K562 (cell line): Measurements from ENCODE around the gene PLA2G2E. TPM values are rescaled to one million over a fixed set of nuclear protein-coding genes. Genes with fewer than 3 reads are reported as not detected.

Experiments
- ATAC-seq: fragments of 200-7000 bp; cut with Tn5 transposase; 3 replicates; pipeline ENCODE4 v1.9.1; 2020; ENCODE audit warnings: moderate library complexity
- BruUV-seq: library from RNA; stranded (reverse); fragments of 400-500 nt; replicated peaks from 2 replicates; lab custom pipeline; 2021; lab: Mats Ljungman, UMichigan
- CTCF ChIA-PET: fragments of 300-600 bp; formaldehyde crosslinking; extraction: SDS; loops from one replicate; lab custom pipeline; 2021; ENCODE audit warnings: low intra/inter-chr PET ratio; lab: Yijun Ruan, JAX
- POLR2A ChIA-PET: fragments of 300-600, 350-650 bp; sonication (Branson Sonifier 250); formaldehyde crosslinking; extraction: SDS; loops from one replicate; lab custom pipeline; 2021; ENCODE audit warnings: antibody characterized with exemption, inconsistent platforms; lab: Yijun Ruan, JAX
- DNase-seq, 4 experiments: peaks; one replicate each; pipeline versions ENCODE4 v3.0.0 to v3.0.0-alpha.2; 2011 to 2018; ENCODE audit warnings: low spot score in 3 of 4, mixed read lengths in 3 of 4; ENCODE audit errors: extremely low read depth in 1 of 4
- FAIRE-seq: peaks from 2 replicates; lab custom pipeline; 2011; peaks lifted over from hg19 to GRCh38; lab: Jason Lieb, UNC
- H2AFZ ChIP-seq: 2 replicates; pipeline ENCODE4 v1.6.0; 2011; ENCODE audit warnings: low read depth, low read length, control low read depth, inconsistent platforms
- H3K27ac ChIP-seq: fragments of 200-600 bp; 3 replicates; pipeline ENCODE4 v1.8.0; 2011; ENCODE audit warnings: low read depth, mild to moderate bottlenecking, control low read depth, inconsistent platforms, low read length, moderate library complexity, mixed read lengths; ENCODE audit errors: extremely low read depth
- H3K27me3 ChIP-seq, 2 experiments: fragments of 300-600 bp in 1 of 2; 2 replicates in 1 of 2; 3 replicates in 1 of 2; pipeline versions ENCODE4 v1.6.0 to v1.8.0; 2011; ENCODE audit warnings: inconsistent platforms in 2 of 2, low read length in 2 of 2, mild to moderate bottlenecking in 1 of 2, mixed read lengths in 1 of 2, moderate library complexity in 1 of 2; ENCODE audit not compliant: control insufficient read depth in 2 of 2, insufficient read depth in 2 of 2
- H3K36me3 ChIP-seq: fragments of 300-600 bp; 3 replicates; pipeline ENCODE4 v1.8.0; 2011; ENCODE audit warnings: mild to moderate bottlenecking, low read length, inconsistent platforms; ENCODE audit not compliant: control insufficient read depth, insufficient read depth
- H3K4me1 ChIP-seq, 2 experiments: fragments of 200-600 bp in 1 of 2; replicated peaks in 1 of 2; 2 replicates in 1 of 2; 3 replicates in 1 of 2; pipeline versions ENCODE4 v1.5.1 to v1.8.0; 2011; ENCODE audit warnings: inconsistent platforms in 2 of 2, low read length in 2 of 2, mild to moderate bottlenecking in 1 of 2, mixed read lengths in 1 of 2, moderate library complexity in 1 of 2; ENCODE audit not compliant: control insufficient read depth in 2 of 2, insufficient read depth in 2 of 2
- H3K4me2 ChIP-seq: 2 replicates; pipeline ENCODE4 v1.6.1; 2011; ENCODE audit warnings: low read length, control low read depth, inconsistent platforms, mixed read lengths; ENCODE audit not compliant: insufficient read depth
- H3K4me3 ChIP-seq: fragments of 200-600 bp; sonication (generic), shearing (Covaris generic); 2 replicates; pipeline ENCODE4 v1.5.1; 2016; ENCODE audit warnings: control low read depth, inconsistent platforms
- H3K79me2 ChIP-seq: fragments of 200-600 bp; 3 replicates; pipeline ENCODE4 v1.8.0; 2011; ENCODE audit warnings: low read length, inconsistent platforms; ENCODE audit not compliant: control insufficient read depth, insufficient read depth
- H3K9ac ChIP-seq, 2 experiments: 2 replicates each; pipeline versions ENCODE4 v1.6.0 to v1.6.1; 2011; ENCODE audit warnings: low read depth in 2 of 2, low read length in 2 of 2, control low read depth in 1 of 2, inconsistent platforms in 1 of 2, mild to moderate bottlenecking in 1 of 2, mixed read lengths in 1 of 2; ENCODE audit not compliant: insufficient read depth in 1 of 2
- H3K9me1 ChIP-seq: one replicate; pipeline ENCODE4 v1.6.0; 2011; ENCODE audit warnings: inconsistent platforms, mild to moderate bottlenecking, low read length, moderate library complexity; ENCODE audit not compliant: control insufficient read depth, insufficient read depth
- H3K9me3 ChIP-seq: replicated peaks from 2 replicates; pipeline ENCODE4 v1.5.1; 2011; ENCODE audit warnings: low read depth, low read length, inconsistent platforms; ENCODE audit not compliant: control insufficient read depth, insufficient read depth
- H4K20me1 ChIP-seq: replicated peaks from 2 replicates; pipeline ENCODE4 v1.6.1; 2011; ENCODE audit warnings: low read length, inconsistent platforms, mixed read lengths; ENCODE audit not compliant: control insufficient read depth, insufficient read depth
- DLX4 ChIP-seq: fragments of 250-450 bp; sonication (Bioruptor Pico); IDR thresholded peaks from 2 replicates; pipeline ENCODE4 v1.6.1; 2021; ENCODE audit warnings: mild to moderate bottlenecking
- FOXA3 ChIP-seq, 2 experiments: fragments of 450-650 bp in 1 of 2; sonication (generic) in 1 of 2; formaldehyde crosslinking; IDR thresholded peaks in 1 of 2; conservative IDR thresholded peaks in 1 of 2; 2 replicates each; pipeline versions ENCODE4 v1.4.0 to v1.8.0; 2020 to 2022; ENCODE audit warnings: mild to moderate bottlenecking in 2 of 2, missing genetic modification reagents in 1 of 2
- FOXK1 ChIP-seq: sonication (generic); formaldehyde crosslinking; IDR thresholded peaks from 2 replicates; pipeline ENCODE4 v1.8.0; 2022; ENCODE audit warnings: missing genetic modification reagents, mild to moderate bottlenecking, borderline replicate concordance
- FUS ChIP-seq: fragments of 200-400 bp; formaldehyde crosslinking; optimal IDR thresholded peaks from 2 replicates; pipeline ENCODE3; 2017; ENCODE audit warnings: low read depth, low read length
- GTF2F1 ChIP-seq: IDR thresholded peaks from 2 replicates; pipeline ENCODE4 v1.6.1; 2011; ENCODE audit warnings: low read depth, low read length, improper control_type of control experiment
- HDGF ChIP-seq: fragments of 450-650 bp; IDR thresholded peaks from 2 replicates; pipeline ENCODE4 v1.6.1; 2016
- MCM2 ChIP-seq: fragments of 450-650 bp; IDR thresholded peaks from 2 replicates; pipeline ENCODE4 v1.6.1; 2017; ENCODE audit warnings: low read depth, mild to moderate bottlenecking
- NR2C2 ChIP-seq, 2 experiments: fragments of 200-800 bp in 1 of 2; sonication (Bioruptor generic) in 1 of 2; sonication (generic) in 1 of 2; formaldehyde crosslinking in 1 of 2; IDR thresholded peaks; 2 replicates each; pipeline versions ENCODE4 v1.6.1 to v1.8.0; 2016 to 2022; ENCODE audit warnings: mild to moderate bottlenecking in 1 of 2, missing compliant biosample characterization in 1 of 2, missing genetic modification characterization in 1 of 2, missing genetic modification reagents in 1 of 2
- ZKSCAN8 ChIP-seq: fragments of 200-800 bp; sonication (Bioruptor generic); IDR thresholded peaks from 2 replicates; pipeline ENCODE4 v1.6.1; 2016; ENCODE audit warnings: missing genetic modification characterization, missing compliant biosample characterization
- WGBS: fragments of 100-300 bp; shearing (Covaris generic); methylation state at CpG from one replicate; pipeline ENCODE4 v1.1.6; 2016; ENCODE audit warnings: low coverage, mixed read lengths; ENCODE audit not compliant: insufficient coverage; ENCODE audit errors: missing lambda C conversion rate; 5-methylcytosine and 5-hydroxymethylcytosine counted together
- in situ Hi-C: fragments of 300-500 bp; cut with MboI; formaldehyde crosslinking; loops from 4 replicates; pipeline ENCODE4 v1.15.0; 2018; ENCODE audit warnings: inconsistent platforms, mixed read lengths
- intact Hi-C: fragments of 100-400 bp; cut with micrococcal nuclease; formaldehyde crosslinking; loops from 2 replicates; pipeline ENCODE4 v1.14.2; 2022
- polyA plus RNA-seq, 8 experiments: library from polyadenylated mRNA; depleted of rRNA in 4 of 8; stranded (reverse) in 5 of 8; unstranded in 3 of 8; fragments of >200 nt; fragmentation: Nextera tagmentation in 2 of 8; fragmentation: Illumina TruSeq in 1 of 8; extraction: Ambion mirVana in 2 of 8; extraction: Trizol in 1 of 8; gene quantifications; 2 replicates each; pipeline versions ENCODE4 v1.2.1 to v1.2.3, GENCODE V29; 2011 to 2014; ENCODE audit warnings: inconsistent platforms in 1 of 8, missing spikeins in 1 of 8
- total RNA-seq, 7 experiments: library from RNA; depleted of rRNA in 6 of 7; stranded (reverse); fragments of >200 nt in 6 of 7; fragmentation: Illumina TruSeq in 2 of 7; extraction: Trizol in 2 of 7; gene quantifications; 2 replicates each; pipeline versions ENCODE4 v1.2.1 to v1.2.3, GENCODE V29; 2011 to 2021; ENCODE audit warnings: low replicate concordance in 1 of 7
- TF ChIP-seq, protein P1 (sequence below): fragments of 450-650 bp; IDR thresholded peaks from 2 replicates; pipeline ENCODE4 v1.6.1; 2014; ENCODE audit warnings: low read depth, mild to moderate bottlenecking, moderate library complexity, borderline replicate concordance
- TF ChIP-seq, protein P2 (sequence below): sonication (generic); formaldehyde crosslinking; IDR thresholded peaks from 2 replicates; pipeline ENCODE4 v1.8.1; 2023; ENCODE audit warnings: mild to moderate bottlenecking, missing genetic modification reagents, moderate library complexity
- TF ChIP-seq, protein P3 (sequence below): sonication (generic); formaldehyde crosslinking; IDR thresholded peaks from 2 replicates; pipeline ENCODE4 v1.8.1; 2023; ENCODE audit warnings: mild to moderate bottlenecking, missing genetic modification reagents

The PLA2G2E gene
- total and polyA plus RNA-seq, 9 of the 15 experiments (the other 6 are each of a cell fraction or from before 2014, with no cell fraction given) = not detected

DNA sequence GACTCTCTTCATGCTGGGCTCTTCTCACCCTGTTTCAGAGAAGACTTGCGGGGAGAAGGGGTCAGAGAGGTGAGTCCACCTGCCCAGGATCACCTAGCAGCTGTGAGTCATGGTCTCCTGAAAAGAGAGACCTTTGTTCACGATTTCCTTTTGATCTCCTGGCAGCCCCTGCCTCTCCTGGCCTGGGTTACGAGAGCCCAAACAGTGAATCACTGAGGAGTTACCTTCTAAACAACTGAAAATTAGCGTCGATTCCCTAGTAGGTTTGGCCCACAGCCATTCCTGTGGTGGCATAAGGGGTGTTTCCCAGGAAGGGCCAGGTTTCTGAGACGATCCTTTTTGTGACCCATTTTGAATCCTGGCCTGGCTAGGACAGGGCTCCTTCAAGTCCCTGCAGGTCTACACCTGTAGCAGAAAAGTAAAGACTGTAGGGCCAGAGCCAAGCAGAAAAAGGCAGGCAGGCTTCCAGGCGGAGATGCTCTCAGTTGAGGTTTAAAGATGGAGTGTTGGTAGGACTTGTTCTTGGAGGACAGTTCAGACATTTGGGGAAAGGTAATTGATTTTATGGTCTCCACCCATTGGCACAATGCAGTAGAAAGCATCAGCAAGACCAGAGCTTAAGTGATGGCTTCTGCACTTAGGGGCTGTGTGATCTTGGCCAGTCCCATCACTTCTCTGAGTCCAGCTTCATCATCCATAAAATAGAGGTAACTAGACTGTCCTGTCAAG lies 2.1 kb upstream of the PLA2G2E start:
- peaks cover 0 to 8% of the 10 kb centered on the region in 2 experiments; a peak in 2 of 5 replicates for H3K4me1 ChIP-seq
- H3K27ac ChIP-seq = no peak overlapping the region
- under 1% methylated on average over 7 of the region's 7 CpGs for WGBS
- H4K20me1 ChIP-seq = no peaks in the 10 kb centered on the region
- H3K27me3 ChIP-seq = peaks cover 38 to 61% of the 10 kb centered on the region in 2 experiments
- ChIA-PET POLR2A (interaction anchor here (0.6 kb wide), 1 partner anchor 223 kb away, joined by 4 read pairs; no protein-coding TSS in a partner anchor), CTCF (no interaction called here)
- H3K4me2 ChIP-seq = no peak overlapping the region
- DNase-seq (no peak), ATAC-seq (no peak)
- intact Hi-C loops = no loop called here
- BruUV-seq = no TSS peak
- H3K36me3 ChIP-seq = no peaks in the 10 kb centered on the region
- no peak overlapping the region for H2AFZ ChIP-seq
- H3K4me3 ChIP-seq = no peak overlapping the region
- TF ChIP-seq FOXA3 (CRISPR knock-in tag; conservative IDR thresholded peaks at IDR 0.05 in 1 of 2, IDR thresholded peaks at IDR 0.05 in 1 of 2) (no peak), NR2C2 (CRISPR knock-in tag; IDR thresholded peaks at IDR 0.05) (no peak), NR2C2 (tag; IDR thresholded peaks at IDR 0.05) (no peak), DLX4 (no peak), FUS (no peak), HDGF (no peak), ZKSCAN8 (CRISPR knock-in tag) (no peak), MCM2 (no peak), GTF2F1 (no peak), FOXK1 (CRISPR knock-in tag) (no peak)
- TF ChIP-seq, protein P1, sequence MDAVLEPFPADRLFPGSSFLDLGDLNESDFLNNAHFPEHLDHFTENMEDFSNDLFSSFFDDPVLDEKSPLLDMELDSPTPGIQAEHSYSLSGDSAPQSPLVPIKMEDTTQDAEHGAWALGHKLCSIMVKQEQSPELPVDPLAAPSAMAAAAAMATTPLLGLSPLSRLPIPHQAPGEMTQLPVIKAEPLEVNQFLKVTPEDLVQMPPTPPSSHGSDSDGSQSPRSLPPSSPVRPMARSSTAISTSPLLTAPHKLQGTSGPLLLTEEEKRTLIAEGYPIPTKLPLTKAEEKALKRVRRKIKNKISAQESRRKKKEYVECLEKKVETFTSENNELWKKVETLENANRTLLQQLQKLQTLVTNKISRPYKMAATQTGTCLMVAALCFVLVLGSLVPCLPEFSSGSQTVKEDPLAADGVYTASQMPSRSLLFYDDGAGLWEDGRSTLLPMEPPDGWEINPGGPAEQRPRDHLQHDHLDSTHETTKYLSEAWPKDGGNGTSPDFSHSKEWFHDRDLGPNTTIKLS = no peak
- TF ChIP-seq, protein P2, sequence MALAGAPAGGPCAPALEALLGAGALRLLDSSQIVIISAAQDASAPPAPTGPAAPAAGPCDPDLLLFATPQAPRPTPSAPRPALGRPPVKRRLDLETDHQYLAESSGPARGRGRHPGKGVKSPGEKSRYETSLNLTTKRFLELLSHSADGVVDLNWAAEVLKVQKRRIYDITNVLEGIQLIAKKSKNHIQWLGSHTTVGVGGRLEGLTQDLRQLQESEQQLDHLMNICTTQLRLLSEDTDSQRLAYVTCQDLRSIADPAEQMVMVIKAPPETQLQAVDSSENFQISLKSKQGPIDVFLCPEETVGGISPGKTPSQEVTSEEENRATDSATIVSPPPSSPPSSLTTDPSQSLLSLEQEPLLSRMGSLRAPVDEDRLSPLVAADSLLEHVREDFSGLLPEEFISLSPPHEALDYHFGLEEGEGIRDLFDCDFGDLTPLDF (CRISPR knock-in tag) = no peak
- TF ChIP-seq, protein P3, sequence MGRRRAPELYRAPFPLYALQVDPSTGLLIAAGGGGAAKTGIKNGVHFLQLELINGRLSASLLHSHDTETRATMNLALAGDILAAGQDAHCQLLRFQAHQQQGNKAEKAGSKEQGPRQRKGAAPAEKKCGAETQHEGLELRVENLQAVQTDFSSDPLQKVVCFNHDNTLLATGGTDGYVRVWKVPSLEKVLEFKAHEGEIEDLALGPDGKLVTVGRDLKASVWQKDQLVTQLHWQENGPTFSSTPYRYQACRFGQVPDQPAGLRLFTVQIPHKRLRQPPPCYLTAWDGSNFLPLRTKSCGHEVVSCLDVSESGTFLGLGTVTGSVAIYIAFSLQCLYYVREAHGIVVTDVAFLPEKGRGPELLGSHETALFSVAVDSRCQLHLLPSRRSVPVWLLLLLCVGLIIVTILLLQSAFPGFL (CRISPR knock-in tag) = no peak
- TF ChIP-seq, all 486 proteins: peak for 0
- Histone ChIP-seq H3K9ac (no peak overlapping the region), H3K9me1 (no peaks in the 10 kb centered on the region), H3K9me3 (no peaks in the 10 kb centered on the region), H3K79me2 (no peaks in the 10 kb centered on the region)
- in situ Hi-C loops = loop anchor here (5.0 kb wide), 1 partner anchor 572 kb away; no protein-coding TSS in a partner anchor
- FAIRE-seq = no peak
